Hepatocyte (in vitro differentiated cells): ENCODE results near the gene CAMKMT. TPM values are rescaled to one million over a fixed set of nuclear protein-coding genes. Genes with fewer than 3 reads are reported as not detected.
"Not testable (repeated sequence)": the region's sequence is repeated elsewhere in the genome, so short reads cannot be mapped to it uniquely, and the experiment has no call there.

ENCODE experiments used
- DNase-seq: peaks from one replicate; pipeline ENCODE4 v3.0.0-alpha.2; 2016; ENCODE audit warnings: low spot score
- H2AFZ ChIP-seq: fragments of 200-600 bp; sonication (generic); 2 replicates; pipeline ENCODE4 v1.6.0; 2016; ENCODE audit warnings: antibody characterized with exemption, mild to moderate bottlenecking
- H3K27ac ChIP-seq: fragments of 200-600 bp; sonication (generic); 2 replicates; pipeline ENCODE4 v1.5.1; 2016; ENCODE audit warnings: mild to moderate bottlenecking
- H3K27me3 ChIP-seq: fragments of 200-600 bp; sonication (generic); 2 replicates; pipeline ENCODE4 v1.6.1; 2016
- H3K36me3 ChIP-seq: fragments of 200-600 bp; sonication (generic); replicated peaks from 2 replicates; pipeline ENCODE4 v1.5.1; 2016; ENCODE audit warnings: low read depth; ENCODE audit not compliant: insufficient read depth
- H3K4me1 ChIP-seq: fragments of 200-600 bp; sonication (generic); 2 replicates; pipeline ENCODE4 v1.5.1; 2016; ENCODE audit warnings: mild to moderate bottlenecking, moderate library complexity; ENCODE audit not compliant: insufficient read depth
- H3K4me2 ChIP-seq: fragments of 200-600 bp; sonication (generic); 2 replicates; pipeline ENCODE4 v1.6.0; 2016
- H3K4me3 ChIP-seq: fragments of 200-600 bp; sonication (generic); 2 replicates; pipeline ENCODE4 v1.5.1; 2016; ENCODE audit warnings: mild to moderate bottlenecking
- H3K79me2 ChIP-seq: fragments of 200-600 bp; sonication (generic); 2 replicates; pipeline ENCODE4 v1.6.0; 2017; ENCODE audit warnings: mild to moderate bottlenecking
- H3K9me2 ChIP-seq: fragments of 200-600 bp; sonication (generic); replicated peaks from 2 replicates; pipeline ENCODE4 v1.6.0; 2017; ENCODE audit warnings: mild to moderate bottlenecking; ENCODE audit not compliant: insufficient read depth
- H3K9me3 ChIP-seq: fragments of 200-600 bp; sonication (generic); 2 replicates; pipeline ENCODE4 v1.5.1; 2016; ENCODE audit warnings: low read depth, mild to moderate bottlenecking
- H4K20me1 ChIP-seq: fragments of 200-600 bp; sonication (generic); 2 replicates; pipeline ENCODE4 v1.6.0; 2016; ENCODE audit warnings: mild to moderate bottlenecking; ENCODE audit not compliant: insufficient read depth, poor library complexity, severe bottlenecking
- CTCF ChIP-seq: fragments of 200-600 bp; sonication (generic); IDR thresholded peaks from 2 replicates; pipeline ENCODE4 v1.5.1; 2016; ENCODE audit warnings: antibody characterized with exemption, mild to moderate bottlenecking; ENCODE audit not compliant: poor library complexity
- EZH2 ChIP-seq: fragments of 200-600 bp; sonication (generic); IDR thresholded peaks from 2 replicates; pipeline ENCODE4 v1.6.1; 2016; ENCODE audit warnings: antibody characterized with exemption, mild to moderate bottlenecking, borderline replicate concordance
- EZH2phosphoT487 ChIP-seq: fragments of 200-600 bp; sonication (generic); IDR thresholded peaks from one replicate; pipeline ENCODE4 v1.6.1; 2018; ENCODE audit warnings: antibody characterized with exemption, mild to moderate bottlenecking, low read depth, moderate library complexity; ENCODE audit not compliant: unreplicated experiment, severe bottlenecking
- WGBS: methylation state at CpG from one replicate; pipeline ENCODE4 v1.1.6; 2016; ENCODE audit warnings: low lambda C conversion rate; ENCODE audit errors: missing lambda C conversion rate; 5-methylcytosine and 5-hydroxymethylcytosine counted together
- polyA plus RNA-seq: library from polyadenylated mRNA; unstranded; fragments of >200 nt; fragmentation: Nextera tagmentation; extraction: Ambion mirVana; gene quantifications from 2 replicates; pipeline ENCODE4 v1.2.1, GENCODE V29; 2016
- total RNA-seq: library from RNA; depleted of rRNA; stranded (reverse); fragments of >200 nt; gene quantifications from 2 replicates; pipeline ENCODE4 v1.2.3, GENCODE V29; 2014

CAMKMT gene
- total and polyA plus RNA-seq, 2 experiments from 2014 or later = 10.3 to 12.7 TPM

GRCh38 chr2:44579837-44580230, 218.1 kb downstream of the CAMKMT start:
- TF ChIP-seq CTCF (no peak), EZH2 (no peak), EZH2phosphoT487 (no peak)
- Histone ChIP-seq H3K9me3 (no peaks in the 10 kb centered on the region), H4K20me1 (no peaks in the 10 kb centered on the region), H3K9me2 (no peaks in the 10 kb centered on the region), H3K27ac (no peak overlapping the region), H3K36me3 (no peaks in the 10 kb centered on the region), H3K4me3 (no peak overlapping the region), H3K27me3 (no peaks in the 10 kb centered on the region), H3K79me2 (no peaks in the 10 kb centered on the region), H3K4me1 (no peaks in the 10 kb centered on the region), H3K4me2 (no peak overlapping the region), H2AFZ (no peak overlapping the region)
- no peak for DNase-seq
- WGBS = 70% methylated on average over 2 of the region's 2 CpGs

GRCh38 chr2:44580875-44581515, 219.2 kb downstream of the CAMKMT start:
- no peak overlapping the region for H3K4me3 ChIP-seq
- H3K9me3 ChIP-seq = no peaks in the 10 kb centered on the region
- no peaks in the 10 kb centered on the region for H3K79me2 ChIP-seq
- 91% methylated on average over 3 of the region's 3 CpGs for WGBS
- H3K4me2 ChIP-seq = no peak overlapping the region
- no peaks in the 10 kb centered on the region for H3K9me2 ChIP-seq
- H3K4me1 ChIP-seq = no peaks in the 10 kb centered on the region
- H3K27ac ChIP-seq = no peak overlapping the region
- no peaks in the 10 kb centered on the region for H3K36me3 ChIP-seq
- no peaks in the 10 kb centered on the region for H4K20me1 ChIP-seq
- no peak for TF ChIP-seq EZH2
- no peak for TF ChIP-seq CTCF
- no peak for TF ChIP-seq EZH2phosphoT487
- H2AFZ ChIP-seq = no peak overlapping the region
- H3K27me3 ChIP-seq = no peaks in the 10 kb centered on the region
- DNase-seq = no peak

- H3K4me2 ChIP-seq = no peak overlapping the region
- no peaks in the 10 kb centered on the region for H3K27me3 ChIP-seq
- no peak for DNase-seq
- H3K4me1 ChIP-seq = no peaks in the 10 kb centered on the region
- TF ChIP-seq EZH2 (no peak), EZH2phosphoT487 (no peak), CTCF (no peak)
- no peaks in the 10 kb centered on the region for H3K79me2 ChIP-seq
- no peaks in the 10 kb centered on the region for H3K9me3 ChIP-seq
- no peaks in the 10 kb centered on the region for H3K9me2 ChIP-seq
- 89% methylated on average over 3 of the region's 3 CpGs for WGBS
- H2AFZ ChIP-seq = no peak overlapping the region
- no peak overlapping the region for H3K27ac ChIP-seq
- no peaks in the 10 kb centered on the region for H4K20me1 ChIP-seq
- H3K36me3 ChIP-seq = no peaks in the 10 kb centered on the region
- H3K4me3 ChIP-seq = no peak overlapping the region
Measured at GRCh38 chr2:44582363-44583008, 220.7 kb downstream of the CAMKMT start.

GRCh38 chr2:44595615-44596014, 233.9 kb downstream of the CAMKMT start:
- not testable (repeated sequence) for H3K9me3 ChIP-seq, H3K4me3 ChIP-seq, H3K9me2 ChIP-seq, H2AFZ ChIP-seq, DNase-seq, H3K36me3 ChIP-seq, H3K4me1 ChIP-seq, H4K20me1 ChIP-seq, H3K27ac ChIP-seq, H3K4me2 ChIP-seq, H3K27me3 ChIP-seq, H3K79me2 ChIP-seq
- WGBS = 100% methylated on average over 2 of the region's 2 CpGs
